ENCODE results near the gene CUX1.
"Not testable (repeated sequence)": the region's sequence is repeated elsewhere in the genome, so short reads cannot be mapped to it uniquely, and the experiment has no call there.

Gene CUX1

DNA sequence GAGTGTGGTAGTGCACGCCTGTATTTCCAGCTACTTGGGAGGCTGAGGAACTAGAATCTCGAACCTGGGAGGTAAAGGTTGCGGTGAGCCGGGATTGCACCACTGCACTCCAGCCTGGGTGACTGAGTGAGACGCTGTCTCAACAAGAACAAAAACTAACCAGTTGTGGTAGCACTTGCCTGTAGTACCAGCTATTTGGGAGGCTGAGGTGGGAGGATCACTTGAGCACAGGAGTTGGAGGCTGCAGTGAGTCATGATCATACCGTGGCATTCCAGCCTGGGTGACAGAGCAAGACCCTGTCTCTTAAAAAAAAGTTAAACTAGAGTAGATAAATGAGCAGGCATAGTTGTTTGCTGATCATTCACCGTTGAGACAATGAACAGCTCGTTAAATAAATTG, 48.9 kb downstream of the CUX1 start:
- Histone ChIP-seq H3K9ac (ENCODE audit: low read depth, low read length) (no peak overlapping the region), H4K20me1 (ENCODE audit: insufficient read depth, low read length) (peaks cover 82% of the 10 kb centered on the region), H3K4me3 (ENCODE audit: low read depth in 1 of 2, low read length in 2 of 2) (no peak overlapping the region), H3K36me3 (ENCODE audit: insufficient read depth, low read length) (peaks cover 18% of the 10 kb centered on the region), H3K27ac (ENCODE audit: low read length) (no peak overlapping the region), H3K4me1 (ENCODE audit: insufficient read depth, low read length) (no peaks in the 10 kb centered on the region), H3K79me2 (ENCODE audit: insufficient read depth, low read length) (peaks cover 100% of the 10 kb centered on the region), H3K27me3 (ENCODE audit: insufficient read depth, low read length, poor library complexity) (no peaks in the 10 kb centered on the region), H3K9me3 (ENCODE audit: insufficient read depth, low read length, severe bottlenecking) (no peaks in the 10 kb centered on the region), H3K4me2 (ENCODE audit: insufficient read depth, low read length) (no peak overlapping the region), H2AFZ (ENCODE audit: low read depth, low read length) (no peak overlapping the region)
- ATAC-seq (ENCODE audit: insufficient read depth, low read depth) (no peak), DNase-seq (no peak)
- TF ChIP-seq, protein P1, sequence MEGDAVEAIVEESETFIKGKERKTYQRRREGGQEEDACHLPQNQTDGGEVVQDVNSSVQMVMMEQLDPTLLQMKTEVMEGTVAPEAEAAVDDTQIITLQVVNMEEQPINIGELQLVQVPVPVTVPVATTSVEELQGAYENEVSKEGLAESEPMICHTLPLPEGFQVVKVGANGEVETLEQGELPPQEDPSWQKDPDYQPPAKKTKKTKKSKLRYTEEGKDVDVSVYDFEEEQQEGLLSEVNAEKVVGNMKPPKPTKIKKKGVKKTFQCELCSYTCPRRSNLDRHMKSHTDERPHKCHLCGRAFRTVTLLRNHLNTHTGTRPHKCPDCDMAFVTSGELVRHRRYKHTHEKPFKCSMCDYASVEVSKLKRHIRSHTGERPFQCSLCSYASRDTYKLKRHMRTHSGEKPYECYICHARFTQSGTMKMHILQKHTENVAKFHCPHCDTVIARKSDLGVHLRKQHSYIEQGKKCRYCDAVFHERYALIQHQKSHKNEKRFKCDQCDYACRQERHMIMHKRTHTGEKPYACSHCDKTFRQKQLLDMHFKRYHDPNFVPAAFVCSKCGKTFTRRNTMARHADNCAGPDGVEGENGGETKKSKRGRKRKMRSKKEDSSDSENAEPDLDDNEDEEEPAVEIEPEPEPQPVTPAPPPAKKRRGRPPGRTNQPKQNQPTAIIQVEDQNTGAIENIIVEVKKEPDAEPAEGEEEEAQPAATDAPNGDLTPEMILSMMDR (IDR thresholded peaks at IDR 0.05; ENCODE audit: borderline replicate concordance, extremely low read depth, low read length, poor library complexity, severe bottlenecking), result no peak
- TF ChIP-seq EZH2 (IDR thresholded peaks at IDR 0.05; ENCODE audit: borderline replicate concordance, low read depth, low read length, severe bottlenecking), result no peak

DNA sequence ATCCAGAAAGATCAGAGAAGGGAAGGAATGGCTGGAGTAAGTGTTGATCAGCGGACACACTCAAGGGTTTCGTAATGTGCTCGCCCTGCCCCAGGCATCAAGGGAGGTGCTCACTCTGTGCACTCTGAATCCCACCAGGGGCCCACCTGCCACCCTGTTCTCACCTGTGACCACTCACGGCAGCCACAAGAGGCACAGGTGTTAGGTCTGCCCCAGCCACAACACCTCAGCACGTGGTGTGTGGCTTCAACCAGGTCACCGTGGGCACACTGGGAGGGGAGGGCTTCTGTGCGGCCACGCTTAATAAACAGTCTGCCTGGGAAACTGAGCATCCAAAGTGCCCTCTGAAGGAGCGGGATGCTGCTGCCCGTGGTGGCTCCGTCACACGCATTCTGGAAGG, 49.8 kb downstream of the CUX1 start:
- H3K4me3 ChIP-seq (ENCODE audit: low read depth in 1 of 2, low read length in 2 of 2), result no peak overlapping the region
- H3K4me1 ChIP-seq (ENCODE audit: insufficient read depth, low read length), result no peaks in the 10 kb centered on the region
- TF ChIP-seq, protein P1 (IDR thresholded peaks at IDR 0.05; ENCODE audit: borderline replicate concordance, extremely low read depth, low read length, poor library complexity, severe bottlenecking), result no peak
- TF ChIP-seq EZH2 (IDR thresholded peaks at IDR 0.05; ENCODE audit: borderline replicate concordance, low read depth, low read length, severe bottlenecking), result no peak
- no peak overlapping the region for H3K27ac ChIP-seq (ENCODE audit: low read length)
- H2AFZ ChIP-seq (ENCODE audit: low read depth, low read length), result no peak overlapping the region
- ATAC-seq (ENCODE audit: insufficient read depth, low read depth) (no peak), DNase-seq (no peak)
- H3K9me3 ChIP-seq (ENCODE audit: insufficient read depth, low read length, severe bottlenecking), result no peaks in the 10 kb centered on the region
- H3K36me3 ChIP-seq (ENCODE audit: insufficient read depth, low read length), result peaks cover 18% of the 10 kb centered on the region
- peaks cover 99% of the 10 kb centered on the region for H3K79me2 ChIP-seq (ENCODE audit: insufficient read depth, low read length)
- H3K4me2 ChIP-seq (ENCODE audit: insufficient read depth, low read length), result no peak overlapping the region
- H3K27me3 ChIP-seq (ENCODE audit: insufficient read depth, low read length, poor library complexity), result no peaks in the 10 kb centered on the region
- peaks cover 79% of the 10 kb centered on the region for H4K20me1 ChIP-seq (ENCODE audit: insufficient read depth, low read length)
- H3K9ac ChIP-seq (ENCODE audit: low read depth, low read length), result no peak overlapping the region

DNA sequence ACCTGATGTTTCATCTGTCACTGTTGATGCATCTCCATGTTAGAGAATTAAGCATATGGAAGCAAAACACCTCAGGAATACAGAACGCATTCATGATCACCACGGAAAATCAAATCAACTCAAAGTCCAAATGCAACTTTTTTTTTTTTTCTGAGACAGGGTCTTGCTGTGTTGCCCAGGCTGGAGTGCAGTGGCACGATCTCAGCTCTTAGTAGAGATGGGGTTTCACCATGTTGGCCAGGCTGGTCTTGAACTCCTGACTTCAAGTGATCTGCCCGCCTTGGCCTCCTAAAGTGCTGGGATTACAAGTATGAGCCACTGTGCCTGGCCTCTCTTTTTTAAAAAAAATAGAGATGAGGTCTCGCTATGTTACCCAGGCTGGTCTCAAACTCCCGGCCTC, 50.3 kb downstream of the CUX1 start:
- H3K79me2 ChIP-seq (ENCODE audit: insufficient read depth, low read length), result peaks cover 99% of the 10 kb centered on the region
- peaks cover 18% of the 10 kb centered on the region for H3K36me3 ChIP-seq (ENCODE audit: insufficient read depth, low read length)
- not testable (repeated sequence) for H3K9ac ChIP-seq (ENCODE audit: low read depth, low read length); H3K27ac ChIP-seq (ENCODE audit: low read length); ATAC-seq (ENCODE audit: insufficient read depth, low read depth); H3K4me1 ChIP-seq (ENCODE audit: insufficient read depth, low read length); H3K4me3 ChIP-seq (ENCODE audit: low read depth in 1 of 2, low read length in 2 of 2); H3K9me3 ChIP-seq (ENCODE audit: insufficient read depth, low read length, severe bottlenecking); H2AFZ ChIP-seq (ENCODE audit: low read depth, low read length); H3K27me3 ChIP-seq (ENCODE audit: insufficient read depth, low read length, poor library complexity); DNase-seq; H3K4me2 ChIP-seq (ENCODE audit: insufficient read depth, low read length)
- peaks cover 76% of the 10 kb centered on the region for H4K20me1 ChIP-seq (ENCODE audit: insufficient read depth, low read length)

DNA sequence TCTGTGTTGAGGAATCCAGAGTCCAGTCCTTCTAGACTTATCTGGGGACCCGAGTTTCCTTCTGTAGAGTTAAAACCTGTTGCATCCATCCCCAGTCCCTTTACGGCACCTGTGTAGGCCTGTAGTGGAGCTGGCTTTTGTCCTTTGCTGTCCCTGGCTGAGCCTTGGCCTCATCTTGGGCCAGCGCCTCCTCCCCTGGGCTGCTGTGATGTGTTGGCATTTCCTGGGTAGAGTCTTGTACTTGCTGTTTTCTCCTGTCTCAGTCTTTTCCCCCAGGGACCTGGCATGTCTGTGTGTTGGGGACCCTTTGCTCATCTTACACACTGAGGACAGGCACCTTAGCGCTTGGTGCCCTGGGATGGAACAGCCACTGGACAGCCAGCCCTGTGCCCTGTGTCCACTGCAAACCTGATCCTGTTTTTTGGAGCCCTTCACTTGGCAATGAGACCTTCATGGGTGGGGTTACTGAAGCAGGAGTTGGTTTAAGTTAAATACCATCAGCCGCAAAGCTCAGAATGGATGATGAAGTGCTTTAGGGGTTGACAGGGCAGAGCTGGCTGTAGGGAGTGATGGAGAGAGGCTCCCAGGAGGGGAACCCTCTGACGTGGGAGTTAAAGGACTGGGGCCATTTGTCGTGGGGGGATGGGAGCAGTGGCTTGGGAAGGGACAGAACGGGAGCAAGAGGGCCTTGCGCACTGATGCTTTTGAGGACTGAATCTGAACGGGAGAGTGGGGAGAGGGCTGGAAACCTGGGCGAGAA, 50.9 kb downstream of the CUX1 start:
- no peak overlapping the region for H3K9ac ChIP-seq (ENCODE audit: low read depth, low read length)
- 0 out of 2 replicates have a peak overlapping the region, but pooled peaks have one; percentile 7 for H3K27ac ChIP-seq (ENCODE audit: low read length)

More for the DNA sequence above, 50.9 kb downstream of the CUX1 start:
- Histone ChIP-seq H4K20me1 (ENCODE audit: insufficient read depth, low read length) (peaks cover 78% of the 10 kb centered on the region), H3K4me3 (ENCODE audit: low read depth in 1 of 2, low read length in 2 of 2) (no peak overlapping the region), H2AFZ (ENCODE audit: low read depth, low read length) (no peak overlapping the region), H3K4me1 (ENCODE audit: insufficient read depth, low read length) (no peaks in the 10 kb centered on the region), H3K79me2 (ENCODE audit: insufficient read depth, low read length) (peaks cover 99% of the 10 kb centered on the region), H3K27me3 (ENCODE audit: insufficient read depth, low read length, poor library complexity) (no peaks in the 10 kb centered on the region), H3K4me2 (ENCODE audit: insufficient read depth, low read length) (no peak overlapping the region), H3K9me3 (ENCODE audit: insufficient read depth, low read length, severe bottlenecking) (no peaks in the 10 kb centered on the region), H3K36me3 (ENCODE audit: insufficient read depth, low read length) (peaks cover 18% of the 10 kb centered on the region)
- DNase-seq (no peak), ATAC-seq (ENCODE audit: insufficient read depth, low read depth) (no peak)
- TF ChIP-seq, protein P1 (IDR thresholded peaks at IDR 0.05; ENCODE audit: borderline replicate concordance, extremely low read depth, low read length, poor library complexity, severe bottlenecking), result no peak
- no peak for TF ChIP-seq EZH2 (IDR thresholded peaks at IDR 0.05; ENCODE audit: borderline replicate concordance, low read depth, low read length, severe bottlenecking)
